M059J (cell line): ENCODE results near the gene MLEC. TPM values are rescaled to one million over a fixed set of nuclear protein-coding genes. Genes with fewer than 3 reads are reported as not detected.
"Not testable (repeated sequence)": the region's sequence is repeated elsewhere in the genome, so short reads cannot be mapped to it uniquely, and the experiment has no call there.

ENCODE experiments used
- DNase-seq: peaks from one replicate; pipeline ENCODE4 v3.0.0-alpha.2; 2012; ENCODE audit warnings: low read depth
- total RNA-seq: library from RNA; depleted of rRNA; stranded (reverse); fragments of >200 nt; shearing (Covaris generic); gene quantifications from 2 replicates; pipeline ENCODE4 v1.2.3, GENCODE V29; 2014

The MLEC gene
- total RNA-seq, 1 experiment from 2014 or later, result 148 TPM

GRCh38 chr12:120720987-120721801 is 34.2 kb downstream of the MLEC start:
- DNase-seq, result no peak

DNA sequence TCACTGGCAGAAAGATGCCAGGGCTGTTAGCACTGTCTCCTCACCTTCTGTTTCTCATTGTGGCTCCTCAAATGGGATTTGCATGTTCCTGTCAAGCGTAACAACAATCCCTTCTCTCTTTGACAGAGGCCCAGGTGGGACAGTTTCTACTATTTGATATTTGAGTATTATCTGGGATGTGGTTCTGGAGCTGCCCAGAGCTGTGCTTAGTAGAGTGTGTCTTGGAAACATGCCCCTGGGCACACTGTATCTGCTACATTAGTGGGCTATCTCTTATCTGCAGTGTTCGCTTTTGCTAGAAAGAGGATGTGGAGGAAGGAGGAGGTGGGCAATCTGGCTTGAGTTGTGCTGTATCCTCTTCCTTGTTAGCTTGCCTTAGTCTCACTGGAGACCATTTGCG is 34.9 kb downstream of the MLEC start:
- DNase-seq, result no peak

- DNase-seq, result no peak
Measured at GRCh38 chr12:120722784-120723183, 35.8 kb downstream of the MLEC start.

GRCh38 chr12:120724720-120725119 is 37.8 kb downstream of the MLEC start:
- DNase-seq, result no peak

DNA sequence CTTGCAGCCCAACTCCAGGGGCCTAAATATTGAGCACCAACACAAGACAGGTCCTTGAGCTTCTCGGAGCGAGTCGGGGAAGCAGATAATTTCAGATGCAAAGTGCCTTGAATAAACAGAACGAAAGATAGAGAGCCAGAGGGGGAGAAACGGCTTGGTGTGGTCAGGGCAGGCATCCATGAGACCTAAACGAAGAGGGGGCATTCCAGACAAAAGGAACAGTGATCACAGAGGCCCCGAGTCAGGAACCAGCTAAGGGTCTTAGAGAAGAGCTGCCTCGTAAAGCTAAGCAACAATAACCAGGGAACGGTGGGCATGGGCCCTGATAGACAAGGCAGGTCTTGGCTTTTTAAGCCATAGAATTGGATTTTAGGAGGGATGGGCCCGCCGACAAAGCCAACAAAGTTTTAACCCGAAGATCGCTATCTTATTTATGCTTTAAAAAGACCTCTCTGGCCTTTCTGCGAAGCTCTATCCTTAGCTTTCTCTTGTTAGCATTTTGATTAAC is 38.3 kb downstream of the MLEC start:
- no peak for DNase-seq

- DNase-seq, result peak; percentile 80
Measured at GRCh38 chr12:120725659-120726509, 38.9 kb downstream of the MLEC start, which contains the start of gene ACADS. ACADS (plus strand) TSS chr12:120725826; CDS start chr12:120725886, 60 bp downstream.

DNA sequence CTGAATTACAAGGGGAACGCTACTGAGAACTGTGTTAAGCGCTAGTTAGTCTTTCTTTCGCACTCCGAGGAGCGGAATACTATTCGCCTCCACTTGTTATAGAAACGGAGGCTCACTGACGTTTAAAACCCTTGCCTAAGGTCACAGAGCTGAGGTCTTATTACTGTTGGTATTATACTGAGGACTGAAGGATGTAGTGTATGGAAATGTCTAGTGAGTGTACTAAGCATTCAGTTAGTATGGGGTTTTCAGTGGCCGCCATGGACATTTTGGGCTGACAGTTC is 39.5 kb downstream of the MLEC start:
- no peak for DNase-seq

DNA sequence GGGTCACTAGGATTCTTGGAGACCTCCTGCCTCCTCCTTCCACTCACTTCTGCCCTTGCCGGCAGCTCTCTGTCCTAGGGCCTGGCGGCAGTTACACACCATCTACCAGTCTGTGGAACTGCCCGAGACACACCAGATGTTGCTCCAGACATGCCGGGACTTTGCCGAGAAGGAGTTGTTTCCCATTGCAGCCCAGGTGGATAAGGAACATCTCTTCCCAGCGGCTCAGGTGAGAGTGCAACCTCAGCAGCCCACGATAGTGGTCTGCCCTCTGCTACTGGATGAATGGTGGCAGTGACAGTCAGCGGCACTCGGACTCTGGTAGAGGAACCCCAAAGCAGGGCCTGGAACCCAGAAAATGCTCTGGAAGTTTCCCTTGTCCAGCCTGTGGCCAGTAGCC is 40.0 kb downstream of the MLEC start:
- DNase-seq, result no peak

DNA sequence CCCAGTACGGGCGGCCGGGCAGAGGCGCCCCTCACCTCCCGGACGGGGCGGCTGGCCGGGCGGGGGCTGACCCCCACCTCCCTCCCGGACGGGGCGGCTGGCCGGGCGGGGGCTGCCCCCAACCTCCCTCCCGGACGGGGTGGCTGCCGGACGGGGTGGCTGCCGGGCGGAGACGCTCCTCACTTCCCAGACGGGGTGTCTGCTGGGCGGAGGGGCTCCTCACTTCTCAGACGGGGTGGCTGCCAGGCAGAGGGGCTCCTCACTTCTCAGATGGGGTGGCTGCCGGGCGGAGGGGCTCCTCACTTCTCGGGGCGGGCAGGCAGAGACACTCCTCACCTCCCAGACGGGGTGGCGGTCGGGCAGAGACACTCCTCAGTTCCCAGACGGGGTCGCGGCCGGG is 45.2 kb downstream of the MLEC start:
- DNase-seq, result not testable (repeated sequence)

DNA sequence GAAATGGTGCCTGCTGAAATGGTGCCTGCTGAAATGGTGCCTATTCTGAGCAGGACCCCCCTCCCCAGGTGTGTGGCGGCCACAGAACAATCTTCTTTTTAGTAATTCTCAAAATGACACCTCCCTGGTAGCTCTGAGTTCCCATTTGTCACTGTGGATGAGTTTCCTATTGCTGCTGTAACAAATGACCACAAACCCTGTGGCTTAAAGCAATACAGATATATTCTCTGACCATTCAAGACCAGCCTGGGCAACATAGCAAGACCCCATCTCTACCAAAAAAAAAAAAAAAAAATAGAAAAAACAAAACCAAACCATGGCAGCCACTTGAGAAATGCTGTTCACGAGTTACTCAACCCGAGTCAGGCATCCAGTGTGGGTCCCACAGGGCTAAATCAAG is 46.6 kb downstream of the MLEC start:
- DNase-seq, result no peak

DNA sequence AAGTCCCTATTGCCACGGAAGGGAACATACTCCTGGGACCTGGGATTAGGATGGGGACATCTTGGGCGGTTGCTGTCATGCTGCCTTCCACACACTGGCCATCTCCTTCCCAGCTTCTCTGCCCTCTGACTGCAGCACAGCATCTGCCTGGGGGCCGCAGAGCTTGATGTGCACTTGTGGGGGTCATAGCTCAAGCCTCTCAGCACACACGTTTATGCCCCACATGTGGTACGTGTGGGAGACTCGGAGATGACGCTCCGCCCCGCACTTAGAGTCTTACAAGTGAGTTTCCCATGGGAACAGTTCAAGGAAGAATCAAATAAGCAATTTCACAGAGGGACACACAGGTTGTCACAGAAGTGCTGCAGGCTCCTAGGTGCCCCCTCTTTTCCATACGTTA is 47.3 kb downstream of the MLEC start:
- DNase-seq, result no peak

GRCh38 chr12:120735181-120735580 is 48.2 kb downstream of the MLEC start:
- peak; percentile 39 for DNase-seq

DNA sequence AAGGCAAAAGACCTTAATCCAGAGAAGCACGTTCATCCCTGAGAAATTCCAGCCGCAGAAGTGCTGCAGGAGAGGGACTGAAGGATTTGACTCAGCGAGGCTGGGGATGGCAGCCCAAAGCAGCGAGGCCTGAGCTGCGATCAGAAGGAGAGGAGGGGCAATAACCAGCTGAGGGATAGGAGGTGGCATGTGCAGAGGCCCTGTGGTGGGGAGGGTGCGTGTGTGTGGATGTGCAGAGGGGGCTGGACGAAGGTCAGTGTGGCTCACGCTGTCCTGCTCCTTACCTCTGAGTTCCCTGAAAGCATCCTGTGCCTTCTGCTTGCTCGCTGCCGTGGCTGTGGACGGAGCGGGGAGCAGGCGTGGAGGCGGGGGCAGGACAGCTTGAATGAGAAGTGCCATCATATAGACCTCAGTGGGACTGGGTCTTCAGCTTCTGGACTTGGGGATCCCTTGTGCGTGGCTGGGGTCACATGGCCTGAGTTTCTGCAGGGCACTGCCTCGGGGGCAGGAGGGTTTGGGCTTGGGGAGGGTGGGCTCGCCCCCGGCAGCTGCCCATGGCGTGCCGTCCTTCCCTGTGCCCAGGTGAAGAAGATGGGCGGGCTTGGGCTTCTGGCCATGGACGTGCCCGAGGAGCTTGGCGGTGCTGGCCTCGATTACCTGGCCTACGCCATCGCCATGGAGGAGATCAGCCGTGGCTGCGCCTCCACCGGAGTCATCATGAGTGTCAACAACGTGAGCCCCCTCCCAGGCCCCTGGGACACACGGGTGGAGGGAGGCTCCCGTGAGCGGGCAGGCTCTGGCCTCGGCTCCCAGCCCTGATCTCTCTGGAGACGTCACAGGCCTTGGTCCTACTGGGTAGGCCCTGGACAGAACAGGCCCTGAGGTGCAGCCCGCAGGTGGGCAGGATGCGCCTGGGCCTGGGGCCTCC is 49.7 kb downstream of the MLEC start:
- no peak for DNase-seq

DNA sequence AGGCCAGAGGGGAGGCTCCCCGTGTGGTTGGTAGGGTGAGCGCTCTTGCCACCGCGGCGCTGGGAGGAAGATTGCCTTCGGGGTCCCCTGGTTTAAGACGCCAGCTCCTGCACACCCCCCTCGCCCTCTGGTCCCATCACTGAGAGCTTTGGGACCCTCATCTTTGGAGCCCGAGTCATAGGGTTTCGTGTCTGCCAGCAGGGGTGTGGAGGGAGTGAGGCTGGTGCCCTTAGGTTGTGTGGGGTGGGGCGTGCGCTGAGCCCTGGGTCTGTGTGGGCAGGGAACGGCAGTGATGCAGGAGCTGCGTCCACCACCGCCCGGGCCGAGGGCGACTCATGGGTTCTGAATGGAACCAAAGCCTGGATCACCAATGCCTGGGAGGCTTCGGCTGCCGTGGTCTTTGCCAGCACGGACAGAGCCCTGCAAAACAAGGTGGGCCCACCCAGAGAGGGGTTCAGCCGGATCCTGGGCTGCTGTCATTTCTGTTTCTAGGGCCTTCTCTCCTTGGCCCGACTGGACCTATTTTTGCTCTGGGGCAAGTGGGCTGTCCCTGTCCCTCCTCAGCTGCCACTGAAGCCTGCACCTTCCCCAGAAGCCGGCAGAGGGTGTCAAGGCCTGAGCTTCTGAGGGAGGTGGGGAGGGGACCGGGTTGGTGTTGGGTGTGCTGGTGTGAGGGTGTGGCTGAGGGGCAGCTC is 50.8 kb downstream of the MLEC start:
- DNase-seq, result no peak

GRCh38 chr12:120738252-120739030 is 51.5 kb downstream of the MLEC start:
- no peak for DNase-seq

DNA sequence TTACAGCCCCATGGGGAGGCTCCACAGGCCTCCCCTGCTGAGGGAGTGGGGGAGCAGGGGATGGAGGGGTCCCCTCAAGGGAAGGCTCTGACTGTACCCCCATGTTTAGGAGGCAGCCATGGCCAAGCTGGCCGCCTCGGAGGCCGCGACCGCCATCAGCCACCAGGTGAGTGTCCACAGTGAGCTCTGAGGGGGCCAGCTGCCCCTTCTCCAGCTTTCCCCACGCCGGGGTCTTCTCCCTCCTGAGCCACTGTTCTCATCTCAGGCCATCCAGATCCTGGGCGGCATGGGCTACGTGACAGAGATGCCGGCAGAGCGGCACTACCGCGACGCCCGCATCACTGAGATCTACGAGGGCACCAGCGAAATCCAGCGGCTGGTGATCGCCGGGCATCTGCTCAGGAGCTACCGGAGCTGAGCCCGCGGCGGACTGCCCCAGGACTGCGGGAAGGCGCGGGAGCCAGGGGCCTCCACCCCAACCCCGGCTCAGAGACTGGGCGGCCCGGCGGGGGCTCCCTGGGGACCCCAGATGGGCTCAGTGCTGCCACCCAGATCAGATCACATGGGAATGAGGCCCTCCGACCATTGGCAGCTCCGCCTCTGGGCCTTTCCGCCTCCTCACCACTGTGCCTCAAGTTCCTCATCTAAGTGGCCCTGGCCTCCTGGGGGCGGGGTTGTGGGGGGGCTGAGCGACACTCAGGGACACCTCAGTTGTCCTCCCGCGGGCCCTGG is 52.2 kb downstream of the MLEC start:
- DNase-seq, result no peak

GRCh38 chr12:120739821-120740613 is 53.1 kb downstream of the MLEC start:
- no peak for DNase-seq

GRCh38 chr12:120740871-120741270 is 53.9 kb downstream of the MLEC start:
- DNase-seq, result no peak
